SH-SY5Y (cell line): ENCODE measurements around the gene RCAN2.

ENCODE experiments used
- GATA2 ChIP-seq: IDR thresholded peaks from 2 replicates; pipeline ENCODE4 v1.6.1; 2011; ENCODE audit warnings: mild to moderate bottlenecking, low read depth, low read length
- GATA3 ChIP-seq: IDR thresholded peaks from 2 replicates; pipeline ENCODE4 v1.6.1; 2011; ENCODE audit warnings: low read depth, mild to moderate bottlenecking, low read length, moderate library complexity

DNA sequence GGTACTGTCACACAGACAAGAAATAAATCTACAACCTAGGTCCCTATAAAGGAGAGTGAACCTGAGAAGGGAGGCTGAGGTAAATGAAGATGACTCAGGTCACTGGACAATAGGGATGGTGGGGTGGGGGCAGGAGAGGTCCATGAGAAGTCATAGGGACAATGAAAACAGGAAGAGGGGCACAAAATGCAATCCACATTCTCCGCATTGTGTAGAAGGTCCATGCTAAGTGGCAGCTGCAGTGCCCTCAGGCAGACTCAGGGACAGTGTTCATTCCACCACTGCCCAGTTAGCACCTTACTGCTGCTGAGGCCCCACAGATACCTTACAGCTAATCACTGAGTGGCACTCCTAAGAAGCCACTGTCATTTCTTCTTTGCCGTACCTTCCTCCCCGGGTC is 156.8 kb downstream of the RCAN2 start:
- TF ChIP-seq GATA2, result no peak
- TF ChIP-seq GATA3, result no peak
